Fibroblast of peridontal ligament (primary cell): ENCODE measurements around the gene NDUFB3.
"Not testable (repeated sequence)": the region's sequence is repeated elsewhere in the genome, so short reads cannot be mapped to it uniquely, and the experiment has no call there.

Source experiments
- DNase-seq: peaks from one replicate; pipeline ENCODE4 v3.0.0-alpha.2; 2010; ENCODE audit errors: extremely low read depth

The NDUFB3 gene

DNA sequence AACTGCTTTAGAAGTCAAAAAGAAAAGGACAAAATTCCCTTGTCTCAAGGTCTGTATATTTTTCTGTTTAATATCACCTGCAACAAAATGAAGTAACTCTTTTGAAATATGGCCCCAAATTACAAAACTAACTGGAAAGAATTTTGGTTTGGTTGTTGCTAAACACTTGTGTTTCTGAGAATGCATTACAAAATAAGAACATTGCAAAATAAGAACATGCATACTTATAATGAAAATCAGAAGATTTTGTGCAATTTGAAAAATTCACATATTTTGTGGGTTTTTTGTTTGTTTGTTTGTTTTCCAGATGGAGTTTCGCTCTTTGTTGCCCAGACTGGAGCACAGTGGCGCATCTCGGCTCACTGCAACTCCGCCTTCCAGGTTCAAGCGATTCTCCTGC, 21.8 kb downstream of the NDUFB3 start:
- DNase-seq: peak; percentile 56

DNA sequence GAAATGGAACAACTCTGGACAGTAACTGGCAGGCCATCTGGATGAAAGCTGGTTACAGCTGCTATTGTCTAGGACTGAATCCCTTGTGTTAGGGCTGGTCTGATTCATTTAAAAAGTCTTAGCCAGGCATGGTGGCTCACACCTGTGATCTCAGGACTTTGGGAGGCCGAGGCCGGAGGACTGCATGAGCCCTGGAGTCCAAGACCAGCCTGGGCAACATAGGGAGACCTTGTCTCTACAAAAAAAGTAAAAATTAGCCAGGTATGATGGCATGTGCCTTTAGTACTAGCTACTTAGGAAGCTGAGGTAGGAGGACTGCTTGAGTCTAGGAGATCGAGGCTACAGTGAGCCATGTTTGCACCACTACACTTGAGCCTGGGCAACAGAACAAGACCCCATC, 28.7 kb downstream of the NDUFB3 start:
- no peak for DNase-seq

DNA sequence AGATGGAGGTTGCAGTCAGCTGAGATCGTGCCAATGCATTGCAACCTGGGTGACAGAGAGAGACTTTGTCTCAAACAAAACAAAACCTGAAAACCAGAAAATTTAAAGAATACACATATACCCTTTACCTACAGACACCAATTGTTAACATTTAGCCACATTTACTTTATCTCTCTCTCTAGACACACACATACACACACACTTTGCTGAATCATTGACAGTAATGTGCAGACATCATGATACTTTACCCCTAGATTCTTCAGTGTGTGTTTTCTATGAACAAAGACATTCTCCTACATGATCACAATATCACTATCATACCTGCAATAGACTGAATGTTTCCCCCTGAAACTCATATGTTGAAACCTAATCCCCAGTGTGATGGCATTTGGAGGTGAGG, 34.0 kb downstream of the NDUFB3 start:
- no peak for DNase-seq

DNA sequence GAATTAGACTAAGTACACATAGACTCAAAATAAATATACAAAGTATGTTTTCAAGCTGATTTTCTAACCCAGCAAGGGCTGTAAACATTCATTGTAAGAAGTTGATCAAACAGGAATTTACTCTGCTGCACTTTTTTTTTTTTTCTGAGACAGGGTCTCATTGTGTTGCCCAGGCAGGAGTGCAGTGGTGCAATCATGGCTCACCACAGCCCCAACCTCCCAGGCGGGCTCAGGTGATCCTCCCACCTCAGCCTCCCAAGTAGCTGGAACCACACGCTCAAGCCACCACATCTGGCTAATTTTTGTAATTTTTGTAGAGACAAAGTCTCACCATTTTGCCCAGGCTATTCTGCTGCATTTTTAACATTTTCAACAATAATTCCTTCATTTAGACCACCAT, 35.8 kb downstream of the NDUFB3 start:
- DNase-seq: no peak

DNA sequence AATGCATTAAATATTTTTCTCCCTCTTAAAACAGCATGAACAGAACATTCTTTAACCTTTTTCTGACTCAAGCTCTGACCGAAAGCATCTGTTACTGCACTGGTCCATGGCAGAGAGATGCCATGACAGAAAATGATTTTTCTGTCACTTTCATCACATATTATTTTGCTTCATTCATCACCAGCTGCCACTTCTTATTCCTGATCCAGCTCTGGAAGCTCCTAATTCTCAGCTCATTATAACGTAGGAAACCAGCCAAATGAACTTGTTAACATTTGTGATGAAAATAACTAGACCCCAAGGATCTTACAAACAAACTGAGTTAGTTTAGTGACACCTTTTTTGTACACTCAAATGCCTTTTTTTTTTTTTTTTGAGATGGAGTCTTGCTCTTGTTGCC, 36.5 kb downstream of the NDUFB3 start:
- no peak for DNase-seq

DNA sequence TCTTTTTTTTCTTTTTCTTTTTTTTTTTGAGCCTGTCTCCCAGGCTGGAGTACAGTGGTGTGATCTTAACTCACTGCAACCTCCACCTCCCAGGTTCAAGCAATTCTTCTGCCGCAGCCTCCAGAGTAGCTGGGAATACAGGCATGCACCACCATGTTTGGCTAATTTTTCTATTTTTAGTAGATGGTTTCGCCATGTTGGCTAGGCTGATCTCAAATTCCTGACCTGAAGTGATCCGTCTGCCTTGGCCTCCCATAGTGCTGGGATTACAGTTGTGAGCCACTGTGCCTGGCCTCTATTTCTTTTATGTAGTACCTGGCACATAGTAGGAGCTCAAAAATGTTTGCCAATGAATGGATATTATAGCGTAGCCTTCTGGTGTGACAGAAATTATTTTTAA, 37.4 kb downstream of the NDUFB3 start:
- DNase-seq: no peak

DNA sequence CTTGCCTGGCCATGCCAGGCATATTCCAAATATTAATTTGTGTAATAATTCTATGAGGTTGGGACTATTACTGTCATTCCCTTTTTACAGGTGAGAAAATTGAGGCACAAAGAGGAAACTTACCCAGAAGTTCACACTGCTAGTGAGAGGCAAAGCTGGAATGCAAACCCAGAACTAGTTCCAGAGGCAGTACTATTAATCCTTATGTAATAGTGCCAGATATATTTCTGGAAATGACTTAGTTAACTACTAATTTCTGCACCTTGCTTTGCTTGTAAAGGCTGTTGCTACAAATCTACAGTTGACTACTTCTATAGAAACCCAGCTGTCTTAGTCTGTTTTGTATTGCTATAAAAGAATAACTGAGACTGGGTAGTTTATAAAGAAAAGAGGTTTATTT, 38.8 kb downstream of the NDUFB3 start:
- DNase-seq: no peak

DNA sequence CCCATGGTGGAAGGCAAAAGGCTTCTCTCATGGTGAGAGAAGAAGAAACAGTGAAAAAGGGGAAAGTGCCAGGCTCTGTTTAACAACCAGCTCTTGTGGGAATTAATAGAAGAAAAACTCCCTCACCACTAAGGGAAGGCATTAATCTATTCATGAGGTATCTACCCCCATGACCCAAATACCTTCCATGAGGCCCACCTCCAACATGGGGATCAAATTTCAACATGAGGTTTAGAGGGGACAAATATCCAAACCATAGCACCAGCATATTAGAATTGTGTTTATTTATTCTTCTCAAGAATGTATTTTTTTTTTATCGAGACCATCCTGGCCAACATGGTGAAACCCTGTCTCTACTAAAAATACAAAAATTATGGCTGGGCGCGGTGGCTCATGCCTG, 39.3 kb downstream of the NDUFB3 start:
- no peak for DNase-seq

DNA sequence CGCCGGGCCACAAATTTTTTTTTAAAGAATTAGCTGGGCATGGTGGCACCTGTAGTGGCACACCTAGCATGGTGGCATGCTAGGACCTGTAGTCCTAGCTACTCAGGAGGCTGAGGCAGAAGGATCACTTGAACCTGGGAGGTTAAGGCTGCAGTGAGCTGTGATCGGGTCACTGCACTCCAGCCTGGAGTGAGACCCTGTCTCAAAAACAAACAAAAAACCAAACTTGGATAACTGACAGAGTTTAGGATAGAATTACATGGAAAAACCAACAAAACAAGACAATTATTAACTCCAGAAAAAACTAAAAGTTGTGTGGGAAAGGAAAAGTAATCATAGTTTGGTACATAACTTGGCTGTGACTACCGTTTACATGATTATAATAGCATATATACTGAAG, 42.5 kb downstream of the NDUFB3 start:
- DNase-seq: no peak

DNA sequence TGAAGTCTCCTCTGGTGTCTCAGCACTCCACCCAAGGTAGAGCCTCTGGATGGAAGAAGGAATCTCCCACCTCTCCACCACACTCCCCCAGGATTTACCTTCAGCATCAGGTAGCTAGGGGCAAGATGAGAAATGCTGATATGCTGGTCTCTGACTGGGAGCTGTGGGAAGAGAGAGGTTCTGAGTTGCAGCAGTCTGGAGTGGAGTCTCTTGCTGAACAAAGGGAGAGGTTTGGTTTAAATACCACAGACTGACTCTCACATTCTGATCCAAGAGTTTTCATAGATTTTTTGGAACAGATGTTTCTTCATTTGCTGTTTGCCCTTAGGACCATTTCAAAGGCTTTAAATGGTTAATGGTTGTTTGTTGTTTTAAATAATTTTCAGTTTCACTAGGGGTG, 43.0 kb downstream of the NDUFB3 start:
- peak; percentile 56 for DNase-seq

DNA sequence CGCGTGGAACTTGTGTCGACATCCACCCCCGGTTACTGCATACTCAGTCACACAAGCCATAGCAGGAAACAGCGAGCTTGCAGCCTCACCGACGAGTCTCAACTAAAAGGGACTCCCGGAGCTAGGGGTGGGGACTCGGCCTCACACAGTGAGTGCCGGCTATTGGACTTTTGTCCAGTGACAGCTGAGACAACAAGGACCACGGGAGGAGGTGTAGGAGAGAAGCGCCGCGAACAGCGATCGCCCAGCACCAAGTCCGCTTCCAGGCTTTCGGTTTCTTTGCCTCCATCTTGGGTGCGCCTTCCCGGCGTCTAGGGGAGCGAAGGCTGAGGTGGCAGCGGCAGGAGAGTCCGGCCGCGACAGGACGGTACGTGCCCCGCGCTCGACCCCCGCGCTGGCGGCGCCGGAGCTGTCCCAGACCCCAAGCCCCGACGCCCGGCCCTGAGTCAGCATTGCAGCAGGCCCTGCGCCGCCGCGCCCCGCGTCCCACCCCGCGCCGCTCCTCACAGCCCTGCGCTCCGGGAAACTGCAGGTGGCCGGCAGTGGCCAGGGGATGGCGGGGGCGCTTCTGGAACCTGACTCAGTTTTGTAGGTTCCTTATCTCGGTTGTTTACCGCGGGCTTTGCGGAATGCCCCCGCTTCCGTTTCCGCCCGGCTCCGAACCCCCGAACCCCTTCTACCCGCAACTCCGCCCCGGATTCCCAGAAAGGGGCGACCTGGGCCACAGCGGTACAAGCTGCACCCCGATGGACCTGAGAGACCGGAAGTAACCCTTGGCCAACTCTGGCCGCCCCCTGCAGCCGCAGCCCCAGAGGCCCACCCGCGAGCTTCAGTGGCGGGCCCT, 44.5 kb downstream of the NDUFB3 start, which contains the start of gene CFLAR:
TSS of gene CFLAR (plus strand) at position 50 of the 844 bp plus-strand sequence. CDS start 13,702 bp downstream, outside the sequence.
- peak; percentile 81 for DNase-seq

DNA sequence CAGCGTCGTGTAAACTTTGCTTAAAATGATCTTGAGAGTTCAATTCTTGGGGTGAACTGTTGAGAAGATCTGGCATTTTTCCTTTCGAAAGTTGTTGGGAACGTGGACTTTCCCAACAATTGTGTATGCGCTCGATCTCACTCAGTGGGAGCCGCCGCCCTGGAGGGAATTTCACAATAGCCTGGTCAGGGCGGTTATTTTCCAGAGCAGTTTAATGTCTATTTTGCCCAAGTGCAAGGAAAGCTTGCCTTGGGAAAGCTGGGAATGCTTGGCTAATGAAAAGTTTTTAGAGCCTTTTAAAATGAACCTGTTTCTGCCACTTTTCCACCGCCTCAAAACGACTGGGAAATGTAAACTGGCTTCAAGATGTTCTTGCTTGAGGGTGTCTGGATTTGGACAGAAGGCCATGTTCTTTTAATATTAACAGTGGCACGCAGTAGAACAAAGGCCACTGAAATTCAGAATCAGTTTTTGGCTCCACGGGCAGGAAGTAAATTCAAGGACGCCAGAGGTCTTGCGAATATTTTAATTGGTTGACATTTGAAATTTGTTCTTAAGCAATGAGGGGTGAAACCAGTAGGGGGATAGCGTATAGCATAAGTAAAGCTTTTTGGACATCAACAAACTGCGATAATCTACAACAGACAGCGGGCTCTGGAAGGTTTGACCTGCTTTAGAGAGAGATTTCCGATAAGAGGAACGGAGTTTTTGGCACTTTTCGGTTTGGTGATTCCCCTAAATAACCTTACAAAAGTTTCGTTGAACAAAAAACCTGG, 45.3 kb downstream of the NDUFB3 start:
- peak; percentile 93 for DNase-seq

DNA sequence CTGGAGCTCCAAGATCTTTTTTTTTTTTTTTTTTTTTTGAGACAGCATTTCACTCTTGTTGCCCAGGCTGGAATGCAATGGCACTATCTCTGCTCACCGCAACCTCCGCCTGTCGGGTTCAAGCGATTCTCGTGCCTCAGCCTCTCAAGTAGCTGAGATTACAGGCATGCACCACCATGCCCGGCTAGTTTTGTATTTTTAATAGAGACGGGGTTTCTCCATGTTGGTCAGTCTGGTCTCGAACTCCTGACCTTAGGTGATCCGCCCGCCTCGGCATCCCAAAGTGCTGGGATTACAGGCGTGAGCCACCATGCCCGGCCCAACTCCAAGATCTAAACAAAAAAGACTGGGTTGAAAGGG, 45.9 kb downstream of the NDUFB3 start:
- not testable (repeated sequence) for DNase-seq

DNA sequence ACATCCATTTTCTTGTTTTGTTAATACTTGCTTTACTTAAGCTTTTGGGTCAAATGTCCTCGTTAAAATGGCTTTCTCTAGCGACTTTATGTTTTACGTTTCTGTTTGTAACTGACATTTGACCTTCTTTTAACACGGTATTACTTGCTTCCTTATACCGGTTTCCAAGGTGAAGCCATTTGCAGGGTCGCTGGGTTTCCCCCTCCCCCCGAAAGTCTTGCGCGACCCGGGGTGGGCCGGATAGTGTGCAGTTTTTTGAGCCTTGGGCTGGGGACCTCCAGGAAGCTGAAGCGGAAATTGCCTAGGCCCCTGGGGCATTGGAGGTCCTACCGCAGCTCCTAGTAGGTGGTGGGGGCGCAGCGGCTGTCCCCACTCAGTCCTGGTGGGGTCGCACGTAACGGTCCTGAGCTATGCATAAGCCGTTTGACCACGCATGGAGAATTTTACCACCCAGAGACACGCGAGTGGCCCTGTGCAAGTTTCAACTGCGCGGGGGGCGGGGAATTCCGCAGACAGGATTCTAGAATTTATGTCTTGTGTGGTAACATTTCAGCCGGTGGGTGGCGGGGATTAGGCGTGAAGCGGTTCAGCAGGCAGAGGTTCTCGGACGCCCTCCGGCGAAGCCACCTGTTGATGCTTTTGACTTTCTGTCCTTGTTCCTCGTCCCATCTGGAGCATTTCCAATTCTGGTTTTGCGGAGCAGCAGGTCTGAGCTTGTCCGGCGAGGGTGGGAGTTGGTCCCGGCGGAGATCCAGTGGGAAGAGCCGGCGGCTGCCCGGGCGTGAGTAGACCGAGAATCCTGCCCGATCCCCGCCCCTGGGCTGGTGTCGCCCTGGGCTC, 46.5 kb downstream of the NDUFB3 start:
- peak; percentile 77 for DNase-seq

DNA sequence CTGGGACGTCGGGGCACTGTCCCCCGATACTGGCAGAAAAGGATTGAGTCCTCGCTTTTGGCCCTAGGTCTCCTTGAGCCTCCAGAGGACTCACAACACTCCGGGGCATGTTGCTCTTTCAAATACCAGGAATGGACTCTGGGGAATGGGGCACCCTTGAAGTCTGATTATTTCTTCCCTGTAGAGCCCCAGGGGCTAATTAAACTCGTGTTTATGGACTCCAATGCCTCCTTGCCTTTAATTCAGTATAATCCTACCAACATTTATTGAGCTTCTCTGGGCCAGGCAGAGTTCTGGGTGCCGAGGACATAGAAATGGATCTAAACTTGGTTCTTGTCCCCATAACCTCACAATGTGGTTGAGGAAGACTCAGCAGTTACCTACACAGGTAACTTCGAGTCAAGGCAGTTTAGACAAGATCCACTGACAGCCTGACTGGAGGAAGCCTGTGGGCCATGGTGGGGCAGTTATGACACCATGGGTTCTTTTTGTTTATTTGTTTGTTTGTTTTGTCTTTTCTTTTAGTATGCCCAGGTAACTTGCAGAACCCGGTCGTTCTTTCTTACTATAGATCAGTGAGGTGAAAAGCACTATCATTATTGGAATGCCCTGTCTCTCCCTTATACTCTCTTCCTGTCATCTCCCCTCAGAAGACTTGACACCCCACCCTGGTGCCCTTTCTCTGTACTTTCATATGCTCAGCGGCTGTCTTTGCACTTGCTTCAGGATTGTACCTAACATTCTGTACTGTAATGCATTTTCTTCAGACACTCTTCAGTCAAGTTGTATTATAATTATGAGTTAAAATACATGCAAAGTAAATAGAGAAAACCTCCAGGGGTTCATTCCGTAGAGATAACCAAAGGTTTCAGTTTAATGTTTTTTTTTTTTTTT, 47.4 kb downstream of the NDUFB3 start:
- peak; percentile 45 for DNase-seq

DNA sequence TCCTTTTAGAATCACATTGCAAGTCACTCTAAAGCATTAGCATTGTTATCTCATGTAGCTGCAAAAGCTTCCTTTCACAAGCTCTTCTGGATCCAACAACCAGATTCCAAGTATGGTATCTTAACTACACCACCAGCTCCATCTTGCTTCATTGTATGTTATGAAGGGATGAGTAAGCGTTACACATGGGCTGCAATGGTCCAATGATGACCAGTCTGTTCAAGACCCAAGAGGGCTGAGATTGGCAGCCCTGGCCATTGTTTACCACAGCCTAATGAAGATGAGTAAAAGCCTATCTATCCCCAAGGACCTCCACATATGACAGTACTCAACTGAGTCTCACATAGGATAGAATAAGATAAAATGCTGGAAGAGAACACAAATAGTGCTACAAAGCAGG, 50.5 kb downstream of the NDUFB3 start:
- peak; percentile 31 for DNase-seq

DNA sequence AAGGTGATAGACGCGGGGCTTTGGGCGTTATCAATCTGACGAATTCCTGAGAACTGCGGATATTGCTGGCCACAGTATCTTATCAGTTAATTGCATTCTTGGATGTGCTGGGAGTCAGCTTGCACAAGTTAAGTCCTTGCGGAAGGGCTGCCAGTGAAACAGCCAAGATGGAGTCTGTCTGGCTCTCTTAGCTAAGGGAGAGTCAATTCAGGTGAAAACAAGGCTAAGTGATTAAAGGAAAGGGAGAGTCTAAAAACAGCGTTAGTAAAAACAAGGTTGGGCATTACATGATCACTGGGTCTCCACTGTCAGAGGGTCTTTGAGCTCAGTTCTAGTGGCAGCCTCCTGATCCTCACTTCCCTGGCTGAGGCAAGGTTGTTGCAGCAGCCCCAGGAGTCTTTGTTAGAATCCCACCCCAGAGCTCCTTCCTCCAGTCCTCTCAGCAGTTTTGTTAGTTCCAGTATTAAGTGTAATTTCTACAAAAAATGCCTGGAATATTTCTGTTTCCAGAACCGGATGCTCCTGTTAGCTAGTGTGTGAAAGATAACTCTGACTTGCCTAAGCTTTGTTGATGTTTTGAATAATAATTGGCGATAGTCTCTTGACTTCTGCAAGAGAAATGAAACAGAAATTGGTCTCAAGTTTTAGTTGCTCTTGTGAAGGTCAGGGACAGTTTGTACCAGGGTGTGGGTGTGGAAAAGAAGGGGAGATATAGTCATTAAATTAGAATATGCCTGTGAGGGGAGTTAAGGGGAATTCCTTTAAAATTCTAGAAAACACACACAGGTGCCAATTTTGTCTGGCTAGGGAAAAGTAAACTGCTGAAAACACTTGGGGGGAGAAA, 54.7 kb downstream of the NDUFB3 start:
- peak; percentile 36 for DNase-seq

DNA sequence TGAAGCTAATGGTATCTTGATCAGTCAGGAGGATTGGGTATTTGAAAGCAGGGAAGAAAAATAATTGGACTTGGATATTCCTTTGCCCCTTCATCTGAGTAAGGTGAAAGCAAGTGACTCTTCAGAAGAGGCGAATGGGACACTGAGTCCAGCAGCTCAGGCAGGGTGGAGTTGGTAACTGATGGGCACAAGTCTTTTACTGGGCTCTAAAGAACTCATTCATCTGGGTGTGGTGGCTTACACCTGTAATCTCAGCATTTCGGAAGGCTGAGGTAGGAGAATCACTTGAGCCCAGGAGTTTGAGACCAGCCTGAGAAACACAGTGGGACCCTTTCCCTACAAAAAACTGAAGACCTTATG, 55.3 kb downstream of the NDUFB3 start:
- no peak for DNase-seq

DNA sequence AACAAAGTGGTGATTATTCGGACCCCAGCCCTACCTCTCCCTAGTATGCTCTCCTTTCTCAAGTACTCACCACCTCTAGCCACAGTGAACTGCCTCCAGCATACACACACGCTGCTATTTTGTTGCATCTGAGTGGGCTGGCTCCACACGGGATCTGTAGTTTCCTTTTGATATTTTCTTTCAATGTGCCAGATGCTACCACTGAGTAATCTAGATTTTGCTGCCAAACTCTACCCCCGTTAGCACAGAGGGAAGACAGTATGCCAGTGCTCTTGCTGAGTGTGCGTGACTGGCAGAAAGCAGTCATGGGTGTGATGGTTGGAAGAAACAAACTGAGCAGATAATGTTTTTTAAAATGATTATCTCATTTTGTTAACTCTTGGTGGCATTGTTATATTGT, 55.8 kb downstream of the NDUFB3 start:
- peak; percentile 89 for DNase-seq

DNA sequence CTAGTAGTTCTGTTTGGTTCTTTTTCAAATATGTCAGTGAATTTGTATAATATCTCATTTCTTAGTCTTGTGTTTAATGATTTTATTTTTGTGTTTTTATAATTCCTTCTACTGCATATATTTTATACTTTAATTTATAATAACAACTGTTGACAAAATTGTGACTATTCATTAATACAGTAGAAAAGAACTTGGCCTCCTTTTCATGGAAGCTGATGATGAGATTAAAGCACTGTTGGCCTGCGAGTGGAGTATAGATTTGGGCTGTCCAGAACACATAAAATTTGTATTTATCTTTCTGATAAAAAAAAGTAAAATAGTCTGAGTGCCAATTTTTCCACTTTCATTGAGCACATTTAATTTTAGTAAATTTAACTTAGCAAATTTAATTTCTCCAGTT, 56.2 kb downstream of the NDUFB3 start:
- no peak for DNase-seq
